Measurements from ENCODE around the gene ENO1.

ENO1 gene

GRCh38 chr1:8870616-8871538 lies 7.6 kb downstream of the ENO1 start:
- DNase-seq, result no peak

GRCh38 chr1:8870103-8870502 lies 8.4 kb downstream of the ENO1 start:
- no peak for DNase-seq

GRCh38 chr1:8867878-8868567 lies 10.5 kb downstream of the ENO1 start:
- no peak for DNase-seq

GRCh38 chr1:8866792-8867415 lies 11.6 kb downstream of the ENO1 start:
- DNase-seq, result peak; percentile 48

DNA sequence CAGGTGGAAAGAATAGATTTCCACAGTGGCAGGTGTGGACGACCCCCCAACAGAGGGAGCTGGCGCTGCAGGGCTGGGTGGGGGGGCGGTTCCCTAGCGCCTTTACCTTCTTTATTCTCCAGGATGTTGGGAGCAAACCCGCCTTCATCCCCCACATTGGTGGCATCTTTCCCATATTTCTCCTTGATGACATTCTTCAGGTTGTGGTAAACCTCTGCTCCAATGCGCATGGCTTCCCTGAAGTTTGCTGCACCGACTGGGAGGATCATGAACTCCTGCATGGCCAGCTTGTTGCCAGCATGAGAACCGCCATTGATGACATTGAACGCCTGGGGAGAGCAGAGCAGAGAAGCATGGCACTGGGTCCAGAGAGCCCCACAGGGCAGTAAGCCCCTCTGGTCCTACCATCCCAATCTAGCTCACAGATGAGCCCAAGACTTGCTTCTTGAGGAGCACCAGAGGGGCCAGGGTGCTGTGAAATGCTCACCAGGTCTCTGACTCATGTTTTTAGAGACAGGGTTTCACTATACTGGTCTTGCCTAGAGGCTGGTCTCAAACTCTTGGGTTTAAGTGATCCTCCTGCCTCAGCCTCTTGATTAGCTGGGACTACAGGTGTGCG lies 12.2 kb downstream of the ENO1 start:
- no peak for DNase-seq

DNA sequence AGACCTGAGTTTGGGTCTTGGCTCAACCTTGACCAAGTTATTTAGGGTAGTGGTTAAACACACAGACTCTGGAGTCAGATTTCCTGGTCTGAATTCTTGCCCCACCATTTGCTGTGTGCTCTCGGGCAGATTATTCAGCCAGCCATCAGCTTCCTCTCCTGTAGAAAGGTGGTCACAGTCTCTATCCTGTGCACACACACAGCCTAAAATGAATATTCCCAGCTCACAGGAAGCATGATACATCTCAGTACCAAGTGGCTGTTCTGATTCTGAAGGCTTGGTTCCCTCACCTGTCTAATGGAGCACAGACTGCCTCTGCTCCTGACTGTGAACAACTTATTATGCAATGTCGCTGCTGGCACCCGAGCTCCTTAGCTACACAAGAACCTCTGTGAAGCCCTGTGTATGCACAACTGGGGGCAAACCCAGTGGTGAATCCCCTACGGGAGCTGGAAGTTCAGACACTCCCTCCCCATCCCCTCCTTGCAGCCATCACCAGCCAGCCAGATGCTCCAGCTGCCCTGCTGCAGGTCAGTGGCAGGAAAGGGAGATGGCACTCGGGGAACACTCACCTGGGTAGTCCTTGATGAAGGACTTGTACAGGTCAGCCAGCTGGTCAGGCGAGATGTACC lies 13.7 kb downstream of the ENO1 start:
- DNase-seq, result no peak

GRCh38 chr1:8863794-8864233 lies 14.7 kb downstream of the ENO1 start:
- no peak for DNase-seq

- DNase-seq, result no peak
These were observed 15.3 kb downstream of the ENO1 start for GRCh38 chr1:8863138-8863537.

- DNase-seq, result no peak
These were observed 16.0 kb downstream of the ENO1 start for GRCh38 chr1:8862528-8862927.

DNA sequence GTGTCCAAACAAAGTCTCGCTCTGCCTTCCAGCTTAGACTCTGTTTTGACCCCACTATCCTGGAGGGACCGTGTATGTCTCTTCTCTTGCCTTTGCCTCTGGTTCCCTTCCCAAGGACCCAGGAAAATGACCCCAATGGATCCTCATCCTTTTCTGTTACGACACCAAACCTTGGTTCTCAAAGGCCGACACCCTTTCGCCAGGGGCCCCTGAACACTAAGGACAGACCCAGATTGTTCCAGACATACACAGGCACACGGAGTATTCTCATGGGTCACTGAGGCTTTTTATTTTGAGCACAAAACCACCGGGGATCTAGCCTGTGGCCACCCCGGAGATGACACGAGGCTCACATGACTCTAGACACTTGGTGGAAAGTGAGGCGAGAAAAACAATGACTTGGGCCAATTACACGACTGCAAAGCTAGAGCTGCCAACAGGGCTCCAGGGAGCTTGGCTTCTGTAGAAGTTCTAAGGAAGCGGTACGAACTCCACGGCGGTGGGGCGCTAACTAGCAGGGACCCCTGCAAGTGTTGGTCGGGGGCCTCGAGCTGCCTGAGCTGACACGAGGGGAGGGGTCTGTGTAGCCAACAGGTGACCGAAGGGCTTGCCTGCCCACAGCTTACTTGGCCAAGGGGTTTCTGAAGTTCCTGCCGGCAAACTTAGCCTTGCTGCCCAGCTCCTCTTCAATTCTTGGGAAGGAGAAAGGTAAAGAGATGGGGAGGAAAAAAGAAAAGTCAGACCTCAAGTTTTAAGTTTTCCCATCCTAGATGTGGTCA lies 17.6 kb downstream of the ENO1 start:
- no peak for DNase-seq

DNA sequence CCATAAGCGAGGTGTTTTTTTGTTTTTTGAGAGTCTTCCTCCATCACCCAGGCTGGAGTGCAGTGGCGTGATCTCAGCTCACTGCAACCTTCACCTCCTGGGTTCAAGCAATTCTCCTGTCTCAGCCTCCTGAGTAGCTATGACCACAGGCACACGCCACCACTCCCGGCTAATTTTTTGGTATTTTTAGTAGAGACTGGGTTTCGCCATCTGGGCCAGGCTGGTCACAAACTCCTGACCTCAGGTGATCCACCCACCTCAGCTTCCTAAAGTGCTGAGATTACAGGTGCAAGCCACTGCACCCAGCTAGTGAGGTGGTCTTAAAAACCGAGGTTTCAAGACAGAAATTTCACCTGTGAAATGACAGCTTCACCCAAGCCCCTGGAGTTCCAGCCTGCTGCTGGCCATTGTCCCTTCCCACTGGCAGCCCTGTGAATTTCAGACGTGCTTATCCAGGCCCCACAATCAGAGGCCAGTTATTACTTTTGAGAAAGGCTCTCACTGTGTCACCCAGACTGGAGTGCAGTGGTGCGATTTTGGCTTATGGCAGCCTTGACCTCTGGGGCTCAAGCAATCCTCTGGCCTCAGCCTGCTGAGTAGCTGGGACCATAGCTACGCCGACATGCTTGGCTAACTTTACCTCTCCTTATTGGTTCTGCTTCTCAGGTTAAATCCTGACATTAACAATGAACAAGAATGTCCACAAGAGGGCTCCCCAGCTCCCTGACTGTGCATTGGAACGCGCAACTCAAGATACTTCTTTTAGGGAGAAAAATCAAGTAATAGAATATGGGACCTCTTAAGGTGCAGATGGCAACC lies 19.4 kb downstream of the ENO1 start:
- DNase-seq, result peak; percentile 67

GRCh38 chr1:8858112-8858668 lies 20.3 kb downstream of the ENO1 start:
- DNase-seq, result peak; percentile 89

GRCh38 chr1:8856689-8857412 lies 21.6 kb downstream of the ENO1 start:
- no peak for DNase-seq

- no peak for DNase-seq
These were observed 24.2 kb downstream of the ENO1 start for GRCh38 chr1:8854240-8854639.

- no peak for DNase-seq
These were observed 27.4 kb downstream of the ENO1 start for GRCh38 chr1:8851060-8851459.

DNA sequence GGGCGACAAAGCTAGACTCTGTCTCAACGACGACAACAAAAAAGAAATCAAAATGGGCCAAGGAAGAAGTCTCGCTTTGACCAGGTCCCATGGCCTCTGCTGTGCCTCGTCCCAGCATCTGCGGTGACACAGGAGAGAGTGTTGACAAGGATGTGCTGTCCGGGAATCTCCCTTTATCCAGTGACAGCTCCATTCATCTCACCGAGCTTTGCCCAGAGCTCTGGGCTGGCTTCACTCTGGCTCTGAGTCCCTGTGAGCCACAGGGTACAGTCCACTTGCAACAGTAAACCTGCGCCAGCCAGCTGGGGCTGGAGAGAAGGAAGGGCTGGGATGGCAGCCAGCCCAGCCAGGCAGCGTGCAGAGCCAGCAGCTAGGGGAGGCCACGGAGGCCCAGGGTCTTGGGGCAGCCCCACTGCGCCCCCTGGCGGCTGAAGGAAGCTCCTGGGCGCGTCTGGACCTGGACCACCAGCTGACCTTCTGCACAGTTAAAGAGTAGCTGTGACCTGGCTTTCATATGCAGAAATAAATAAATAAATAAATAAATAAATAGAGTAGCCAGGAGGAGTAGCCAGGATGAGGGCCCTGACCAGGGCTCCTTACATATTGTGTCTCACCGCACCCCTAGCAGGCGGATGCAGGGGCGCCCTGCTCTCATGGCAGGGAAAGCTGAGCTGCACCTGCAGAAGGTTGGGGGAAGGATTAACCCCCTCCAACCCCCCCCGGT lies 29.7 kb downstream of the ENO1 start:
- DNase-seq, result peak; percentile 86

DNA sequence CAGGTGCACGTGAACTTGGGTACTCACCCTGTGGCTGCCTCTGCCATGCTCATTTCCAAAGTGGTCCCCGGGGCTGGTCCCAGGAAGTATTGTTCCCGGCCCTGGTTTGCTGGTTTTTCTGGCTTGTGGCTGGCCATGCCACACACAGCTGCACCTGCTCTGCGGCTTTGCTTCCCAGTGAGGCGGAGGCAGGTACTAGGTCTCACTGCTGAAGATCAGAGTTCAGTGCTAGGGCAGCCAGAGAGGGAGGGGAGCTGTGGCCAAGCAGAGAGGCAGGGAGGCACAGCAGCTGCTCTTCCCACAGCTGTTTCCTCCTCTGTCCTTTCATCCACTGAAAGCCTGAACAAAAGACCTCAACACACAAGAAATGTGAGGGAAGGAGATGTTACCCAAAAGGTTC lies 30.5 kb downstream of the ENO1 start:
- no peak for DNase-seq

- DNase-seq, result no peak
These were observed 32.2 kb downstream of the ENO1 start for GRCh38 chr1:8846263-8846662.

All from EL (cell line).